DOHH2 (cell line): ENCODE data around the gene CTAGE8.
"Not testable (repeated sequence)": the region's sequence is repeated elsewhere in the genome, so short reads cannot be mapped to it uniquely, and the experiment has no call there.

Experiments
- EZH2phosphoT487 ChIP-seq: fragments of 200-600 bp; sonication (generic); IDR thresholded peaks from 2 replicates; pipeline ENCODE4 v1.6.1; 2017; ENCODE audit warnings: borderline replicate concordance, mild to moderate bottlenecking, antibody characterized with exemption, low read length, moderate library complexity, mixed read lengths
- TF ChIP-seq, protein P1 (sequence below): fragments of 200-600 bp; sonication (generic); IDR thresholded peaks from one replicate; pipeline ENCODE4 v1.5.1; 2014; ENCODE audit warnings: antibody characterized with exemption, mild to moderate bottlenecking, low read depth, low read length; ENCODE audit not compliant: poor library complexity, severe bottlenecking

DNA sequence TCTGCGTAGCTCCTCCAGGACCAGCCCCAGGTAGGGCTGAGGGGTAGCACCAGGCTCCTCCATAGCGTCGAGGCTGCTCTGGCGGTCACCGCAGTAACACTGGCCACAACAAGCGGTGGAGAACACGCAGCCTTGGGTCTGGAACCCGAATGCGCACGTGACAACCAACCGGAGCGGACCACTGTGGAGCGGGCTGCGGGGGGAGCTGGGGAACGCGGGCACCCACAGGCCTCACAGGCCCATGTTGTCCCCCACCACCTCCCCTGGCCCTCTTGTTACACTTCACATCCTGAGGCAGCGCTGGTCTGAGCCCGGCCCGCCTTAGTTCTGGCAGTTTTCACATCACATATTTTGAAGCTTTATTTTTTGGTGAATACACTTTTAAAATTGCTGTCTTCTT, at the start of gene CTAGE8:
- TF ChIP-seq, protein P1, sequence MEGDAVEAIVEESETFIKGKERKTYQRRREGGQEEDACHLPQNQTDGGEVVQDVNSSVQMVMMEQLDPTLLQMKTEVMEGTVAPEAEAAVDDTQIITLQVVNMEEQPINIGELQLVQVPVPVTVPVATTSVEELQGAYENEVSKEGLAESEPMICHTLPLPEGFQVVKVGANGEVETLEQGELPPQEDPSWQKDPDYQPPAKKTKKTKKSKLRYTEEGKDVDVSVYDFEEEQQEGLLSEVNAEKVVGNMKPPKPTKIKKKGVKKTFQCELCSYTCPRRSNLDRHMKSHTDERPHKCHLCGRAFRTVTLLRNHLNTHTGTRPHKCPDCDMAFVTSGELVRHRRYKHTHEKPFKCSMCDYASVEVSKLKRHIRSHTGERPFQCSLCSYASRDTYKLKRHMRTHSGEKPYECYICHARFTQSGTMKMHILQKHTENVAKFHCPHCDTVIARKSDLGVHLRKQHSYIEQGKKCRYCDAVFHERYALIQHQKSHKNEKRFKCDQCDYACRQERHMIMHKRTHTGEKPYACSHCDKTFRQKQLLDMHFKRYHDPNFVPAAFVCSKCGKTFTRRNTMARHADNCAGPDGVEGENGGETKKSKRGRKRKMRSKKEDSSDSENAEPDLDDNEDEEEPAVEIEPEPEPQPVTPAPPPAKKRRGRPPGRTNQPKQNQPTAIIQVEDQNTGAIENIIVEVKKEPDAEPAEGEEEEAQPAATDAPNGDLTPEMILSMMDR = not testable (repeated sequence)
- TF ChIP-seq EZH2phosphoT487 = not testable (repeated sequence)
